Hepatocyte (in vitro differentiated cells): Measurements from ENCODE around the gene DCAF4. TPM values are rescaled to one million over a fixed set of nuclear protein-coding genes. Genes with fewer than 3 reads are reported as not detected.
A peak's percentile ranks its signal among the peaks of the same experiment; 100 is the strongest.

Experiments
- DNase-seq: peaks from one replicate; pipeline ENCODE4 v3.0.0-alpha.2; 2016; ENCODE audit warnings: low spot score
- H2AFZ ChIP-seq: fragments of 200-600 bp; sonication (generic); 2 replicates; pipeline ENCODE4 v1.6.0; 2016; ENCODE audit warnings: antibody characterized with exemption, mild to moderate bottlenecking
- H3K27ac ChIP-seq: fragments of 200-600 bp; sonication (generic); 2 replicates; pipeline ENCODE4 v1.5.1; 2016; ENCODE audit warnings: mild to moderate bottlenecking
- H3K27me3 ChIP-seq: fragments of 200-600 bp; sonication (generic); 2 replicates; pipeline ENCODE4 v1.6.1; 2016
- H3K36me3 ChIP-seq: fragments of 200-600 bp; sonication (generic); replicated peaks from 2 replicates; pipeline ENCODE4 v1.5.1; 2016; ENCODE audit warnings: low read depth; ENCODE audit not compliant: insufficient read depth
- H3K4me1 ChIP-seq: fragments of 200-600 bp; sonication (generic); 2 replicates; pipeline ENCODE4 v1.5.1; 2016; ENCODE audit warnings: mild to moderate bottlenecking, moderate library complexity; ENCODE audit not compliant: insufficient read depth
- H3K4me2 ChIP-seq: fragments of 200-600 bp; sonication (generic); 2 replicates; pipeline ENCODE4 v1.6.0; 2016
- H3K4me3 ChIP-seq: fragments of 200-600 bp; sonication (generic); 2 replicates; pipeline ENCODE4 v1.5.1; 2016; ENCODE audit warnings: mild to moderate bottlenecking
- H3K79me2 ChIP-seq: fragments of 200-600 bp; sonication (generic); 2 replicates; pipeline ENCODE4 v1.6.0; 2017; ENCODE audit warnings: mild to moderate bottlenecking
- H3K9me2 ChIP-seq: fragments of 200-600 bp; sonication (generic); replicated peaks from 2 replicates; pipeline ENCODE4 v1.6.0; 2017; ENCODE audit warnings: mild to moderate bottlenecking; ENCODE audit not compliant: insufficient read depth
- H3K9me3 ChIP-seq: fragments of 200-600 bp; sonication (generic); 2 replicates; pipeline ENCODE4 v1.5.1; 2016; ENCODE audit warnings: low read depth, mild to moderate bottlenecking
- H4K20me1 ChIP-seq: fragments of 200-600 bp; sonication (generic); 2 replicates; pipeline ENCODE4 v1.6.0; 2016; ENCODE audit warnings: mild to moderate bottlenecking; ENCODE audit not compliant: insufficient read depth, poor library complexity, severe bottlenecking
- CTCF ChIP-seq: fragments of 200-600 bp; sonication (generic); IDR thresholded peaks from 2 replicates; pipeline ENCODE4 v1.5.1; 2016; ENCODE audit warnings: antibody characterized with exemption, mild to moderate bottlenecking; ENCODE audit not compliant: poor library complexity
- EZH2 ChIP-seq: fragments of 200-600 bp; sonication (generic); IDR thresholded peaks from 2 replicates; pipeline ENCODE4 v1.6.1; 2016; ENCODE audit warnings: antibody characterized with exemption, mild to moderate bottlenecking, borderline replicate concordance
- EZH2phosphoT487 ChIP-seq: fragments of 200-600 bp; sonication (generic); IDR thresholded peaks from one replicate; pipeline ENCODE4 v1.6.1; 2018; ENCODE audit warnings: antibody characterized with exemption, mild to moderate bottlenecking, low read depth, moderate library complexity; ENCODE audit not compliant: unreplicated experiment, severe bottlenecking
- WGBS: methylation state at CpG from one replicate; pipeline ENCODE4 v1.1.6; 2016; ENCODE audit warnings: low lambda C conversion rate; ENCODE audit errors: missing lambda C conversion rate; 5-methylcytosine and 5-hydroxymethylcytosine counted together
- polyA plus RNA-seq: library from polyadenylated mRNA; unstranded; fragments of >200 nt; fragmentation: Nextera tagmentation; extraction: Ambion mirVana; gene quantifications from 2 replicates; pipeline ENCODE4 v1.2.1, GENCODE V29; 2016
- total RNA-seq: library from RNA; depleted of rRNA; stranded (reverse); fragments of >200 nt; gene quantifications from 2 replicates; pipeline ENCODE4 v1.2.3, GENCODE V29; 2014

The DCAF4 gene
- total and polyA plus RNA-seq, 2 experiments from 2014 or later = 8.5 to 21.6 TPM

DNA sequence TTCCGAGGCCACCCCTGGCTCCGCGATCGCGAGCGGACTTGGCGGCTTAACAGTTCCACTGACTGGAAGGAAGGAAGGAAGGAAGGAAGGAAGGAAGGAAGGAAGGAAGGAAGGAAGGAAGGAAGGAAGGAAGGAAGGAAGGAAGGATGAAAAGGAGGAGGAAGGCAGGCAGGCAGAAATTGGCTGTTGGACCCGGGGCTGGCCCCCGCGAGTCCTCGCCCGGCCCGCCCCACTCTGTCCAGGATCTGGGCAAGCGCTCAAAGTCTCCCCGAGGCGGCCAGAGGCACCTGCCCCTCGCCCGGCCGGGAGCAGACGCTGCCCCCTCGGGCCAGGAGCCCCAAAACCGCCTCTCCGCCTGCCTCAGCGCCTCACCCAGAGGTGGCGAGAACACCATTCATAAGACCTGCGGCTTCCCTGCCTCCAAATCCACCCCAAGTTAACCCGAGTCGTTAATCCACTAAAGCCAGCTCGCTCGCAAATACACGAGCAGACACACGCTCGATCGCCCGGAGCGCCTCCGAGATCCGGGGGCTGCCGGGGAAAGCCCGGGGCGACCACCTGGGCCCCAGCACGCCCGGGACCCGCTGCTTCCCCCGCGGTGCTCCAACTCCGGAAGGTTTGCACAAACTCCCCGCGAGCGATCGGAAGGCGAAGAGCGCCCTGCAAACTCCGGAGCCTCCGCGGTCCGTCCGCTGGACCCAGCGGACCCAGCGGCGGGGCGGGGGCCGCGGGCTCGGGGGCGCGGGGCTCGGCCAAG, 33.2 kb upstream of the DCAF4 start:
- Histone ChIP-seq H3K27ac (no peak overlapping the region), H3K9me3 (no peaks in the 10 kb centered on the region), H3K9me2 (no peaks in the 10 kb centered on the region), H3K36me3 (no peaks in the 10 kb centered on the region), H3K27me3 (peaks cover 62% of the 10 kb centered on the region), H4K20me1 (no peaks in the 10 kb centered on the region), H3K4me2 (peak overlapping the region; percentile 99), H3K4me1 (peaks cover 14% of the 10 kb centered on the region), H3K79me2 (no peaks in the 10 kb centered on the region), H3K4me3 (peak overlapping the region; percentile 45), H2AFZ (peak overlapping the region; percentile 74)
- TF ChIP-seq EZH2 = no peak
- TF ChIP-seq CTCF = no peak
- TF ChIP-seq EZH2phosphoT487 = no peak
- peak; percentile 26 for DNase-seq
- WGBS = under 1% methylated on average over 31 of the region's 68 CpGs

DNA sequence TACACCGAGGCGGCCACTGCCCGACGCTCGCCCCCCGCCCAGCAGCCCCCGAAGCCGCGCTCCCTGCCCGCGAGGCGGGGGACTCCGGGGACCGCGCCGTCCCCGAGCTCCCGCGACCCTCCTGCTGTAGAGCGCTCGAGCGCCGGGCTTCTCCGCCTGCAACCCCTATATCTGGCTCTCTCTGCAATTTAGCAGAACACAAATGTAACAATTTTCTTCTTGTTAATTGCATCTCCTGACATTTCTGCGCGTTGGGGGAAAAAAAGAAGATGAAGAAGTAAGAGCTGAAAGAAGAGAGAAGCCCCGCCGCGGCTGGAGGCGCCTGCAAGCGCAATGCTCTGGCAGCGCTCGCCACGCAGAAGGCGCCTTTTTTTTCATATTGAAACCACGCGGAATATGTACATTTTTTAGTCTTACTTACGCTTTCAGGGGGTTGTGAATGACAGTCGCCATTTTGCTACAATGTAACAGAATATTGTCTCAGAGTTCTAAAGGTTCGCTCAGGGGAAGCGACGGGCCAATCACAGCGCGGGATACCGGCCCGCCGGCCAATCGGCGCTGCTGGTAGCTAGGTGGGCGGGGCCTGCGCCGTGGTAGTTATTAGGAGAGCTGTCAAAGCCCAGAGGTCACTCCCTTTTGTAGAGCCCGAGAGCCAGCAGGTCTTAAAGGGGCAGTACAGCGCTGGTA, 32.5 kb upstream of the DCAF4 start, which contains the start of gene DPF3:
DPF3 (minus strand) TSS at position 466 of the 687 bp plus-strand sequence; CDS start at position 453, 13 bp downstream.
- WGBS = 1% methylated on average over 44 of the region's 54 CpGs
- H3K36me3 ChIP-seq = no peaks in the 10 kb centered on the region
- H3K9me2 ChIP-seq = no peaks in the 10 kb centered on the region
- no peaks in the 10 kb centered on the region for H3K9me3 ChIP-seq
- H3K79me2 ChIP-seq = no peaks in the 10 kb centered on the region
- peaks cover 14% of the 10 kb centered on the region for H3K4me1 ChIP-seq
- H2AFZ ChIP-seq = peak within 1 kb of the TSS; percentile 74
- peaks cover 61% of the 10 kb centered on the region for H3K27me3 ChIP-seq
- peak; percentile 98 for DNase-seq
- no peak within 1 kb of the TSS for H3K27ac ChIP-seq
- TF ChIP-seq EZH2phosphoT487 (no peak), CTCF (no peak), EZH2 (no peak)
- H3K4me3 ChIP-seq = peak within 1 kb of the TSS; percentile 45
- H4K20me1 ChIP-seq = no peaks in the 10 kb centered on the region
- H3K4me2 ChIP-seq = peak within 1 kb of the TSS; percentile 99

DNA sequence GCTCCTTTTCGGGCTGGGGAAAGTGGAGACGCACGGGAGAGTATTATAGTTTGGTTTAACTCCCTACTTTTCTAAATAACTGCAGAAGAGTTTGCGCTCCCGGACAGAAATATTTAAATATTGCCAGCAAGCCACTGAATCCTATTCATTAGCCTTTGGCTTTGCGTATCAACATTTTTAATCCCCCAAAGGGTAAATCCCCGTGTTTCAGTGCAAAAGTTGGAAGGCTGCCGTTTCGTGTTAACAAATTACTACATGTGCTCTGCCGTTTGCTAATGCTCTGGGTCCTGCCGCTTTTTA, 32.0 kb upstream of the DCAF4 start:
- peak overlapping the region; percentile 40 for H3K4me3 ChIP-seq
- no peaks in the 10 kb centered on the region for H3K79me2 ChIP-seq
- no peak for DNase-seq
- peak overlapping the region; percentile 53 for H2AFZ ChIP-seq
- H3K27me3 ChIP-seq = peaks cover 56% of the 10 kb centered on the region
- no peaks in the 10 kb centered on the region for H3K9me3 ChIP-seq
- under 1% methylated on average over 11 of the region's 11 CpGs for WGBS
- peak overlapping the region; percentile 99 for H3K4me2 ChIP-seq
- H3K27ac ChIP-seq = no peak overlapping the region
- H3K36me3 ChIP-seq = no peaks in the 10 kb centered on the region
- no peaks in the 10 kb centered on the region for H3K9me2 ChIP-seq
- peaks cover 14% of the 10 kb centered on the region for H3K4me1 ChIP-seq
- TF ChIP-seq CTCF = no peak
- TF ChIP-seq EZH2 = peak; percentile 9
- no peaks in the 10 kb centered on the region for H4K20me1 ChIP-seq
